ENCODE measurements around the gene NAT16. TPM values are rescaled to one million over a fixed set of nuclear protein-coding genes. Genes with fewer than 3 reads are reported as not detected.

Gene NAT16
- total and polyA plus RNA-seq, 2 of the 4 experiments (the other 2 are of a cell fraction), result 0.05 TPM; not detected in 1

DNA sequence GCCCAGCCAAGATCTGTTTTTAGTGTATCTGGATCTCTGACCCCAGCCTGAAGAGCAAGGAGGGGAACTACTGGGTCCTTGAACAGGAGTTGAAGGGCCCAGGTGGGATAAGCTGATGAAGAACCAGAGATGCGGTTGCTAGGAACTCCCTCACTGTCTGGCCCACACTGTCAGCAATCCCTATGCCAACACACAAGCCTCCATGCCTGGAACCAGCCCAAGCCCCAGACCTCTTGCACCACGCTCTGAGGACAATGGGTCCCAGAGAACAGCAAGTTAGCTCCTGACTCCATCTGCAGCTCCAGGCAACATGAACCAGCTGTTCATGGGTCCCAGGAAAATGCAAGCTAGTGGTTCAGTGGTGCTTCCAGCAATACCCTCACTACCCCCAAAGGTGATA lies 2.4 kb downstream of the NAT16 start:
- Histone ChIP-seq H3K9me1 (ENCODE audit: insufficient read depth, low read length) (no peaks in the 10 kb centered on the region), H2AK9ac (replicated peaks; ENCODE audit: low read depth, low read length, poor library complexity) (no peak overlapping the region), H3K4me3 (ENCODE audit: insufficient read depth, low read depth, low read length) (no peak overlapping the region), H3K27ac (ENCODE audit: insufficient read depth, low read length) (no peak overlapping the region), H4K5ac (ENCODE audit: low read depth, low read length) (no peak overlapping the region), H4K8ac (ENCODE audit: low read depth in 2 of 2, low read length in 2 of 2) (no peak overlapping the region), H2BK120ac (ENCODE audit: low read depth, low read length) (no peak overlapping the region), H4K91ac (ENCODE audit: insufficient read depth, low read depth, low read length) (no peak overlapping the region), H3K4ac (ENCODE audit: low read depth, low read length) (no peak overlapping the region), H3K14ac (replicated peaks; ENCODE audit: low read depth, low read length) (no peak overlapping the region), H3K27me3 (ENCODE audit: control insufficient read depth, insufficient read depth, low read length) (peaks cover 75% of the 10 kb centered on the region), H3K9me3 (ENCODE audit: control insufficient read depth, insufficient read depth, low read length) (peaks cover 4% of the 10 kb centered on the region; the same call in 1 of the 2 replicates), H2AFZ (replicated peaks; ENCODE audit: low read length, poor library complexity) (peak overlapping the region; percentile 3), H2AK5ac (ENCODE audit: low read depth, low read length) (no peak overlapping the region), H2BK20ac (ENCODE audit: low read depth, low read length) (no peak overlapping the region), H3K9ac (ENCODE audit: low read depth, low read length) (no peak overlapping the region), H2BK5ac (ENCODE audit: low read depth, low read length, poor library complexity, severe bottlenecking) (no peak overlapping the region), H2BK15ac (ENCODE audit: low read depth, low read length) (no peak overlapping the region), H3K36me3 (ENCODE audit: control insufficient read depth, insufficient read depth, low read length) (no peaks in the 10 kb centered on the region), H3K4me2 (ENCODE audit: low read depth, low read length) (no peak overlapping the region), H3K56ac (ENCODE audit: extremely low read depth, insufficient read depth, low read length) (no peak overlapping the region), H4K20me1 (ENCODE audit: insufficient read depth, low read length) (no peaks in the 10 kb centered on the region; the same call in 1 of the 2 replicates), H3K79me1 (ENCODE audit: low read depth in 1 of 2, low read length in 2 of 2) (no peaks in the 10 kb centered on the region), H3K23ac (ENCODE audit: low read depth, low read length) (no peak overlapping the region; the same call in 1 of the 2 replicates), H3K18ac (ENCODE audit: low read depth, low read length) (no peak overlapping the region), H3K4me1 (ENCODE audit: control insufficient read depth, insufficient read depth, low read length) (no peaks in the 10 kb centered on the region; the same call in 1 of the 2 replicates)
- DNase-seq (no peak), ATAC-seq (ENCODE audit: low read depth) (no peak)
- intact Hi-C loops (cut with micrococcal nuclease), result no loop called here
- ChIA-PET CTCF (interaction anchor here (1.6 kb wide), 2 partner anchors 15 to 34 kb away, joined by 3 to 5 read pairs; no protein-coding TSS in a partner anchor), POLR2A (ENCODE audit: unreplicated experiment) (no interaction called here)
- no TSS peak for BruUV-seq (replicated peaks)
- WGBS, 2 experiments (ENCODE audit: extremely low coverage in 2 of 2, insufficient read length in 1 of 2), result no CpG with 5 or more reads among the region's 2 CpGs
- dilution Hi-C loops (cut with HindIII; ENCODE audit: low sequenced_read_pairs, unreplicated experiment), result no loop called here
- no peak for TF ChIP-seq POLR2A (IDR thresholded peaks at IDR 0.05; ENCODE audit: low read depth, low read length)
- no peak for TF ChIP-seq CTCF (conservative IDR thresholded peaks at IDR 0.05; ENCODE audit: low read depth, low read length)
- TF ChIP-seq, protein P1, sequence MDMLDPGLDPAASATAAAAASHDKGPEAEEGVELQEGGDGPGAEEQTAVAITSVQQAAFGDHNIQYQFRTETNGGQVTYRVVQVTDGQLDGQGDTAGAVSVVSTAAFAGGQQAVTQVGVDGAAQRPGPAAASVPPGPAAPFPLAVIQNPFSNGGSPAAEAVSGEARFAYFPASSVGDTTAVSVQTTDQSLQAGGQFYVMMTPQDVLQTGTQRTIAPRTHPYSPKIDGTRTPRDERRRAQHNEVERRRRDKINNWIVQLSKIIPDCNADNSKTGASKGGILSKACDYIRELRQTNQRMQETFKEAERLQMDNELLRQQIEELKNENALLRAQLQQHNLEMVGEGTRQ (IDR thresholded peaks at IDR 0.05; ENCODE audit: low read depth, low read length), result no peak
- no peak for TF ChIP-seq RFX5 (IDR thresholded peaks at IDR 0.05; ENCODE audit: low read depth, low read length)
- no peak for TF ChIP-seq RCOR1 (IDR thresholded peaks at IDR 0.05; ENCODE audit: insufficient replicate concordance, low read length)
- no peak for TF ChIP-seq BHLHE40 (IDR thresholded peaks at IDR 0.05; ENCODE audit: low read depth, low read length)
- no peak for TF ChIP-seq MXI1 (IDR thresholded peaks at IDR 0.05; ENCODE audit: borderline replicate concordance, low read depth, low read length)
- in situ Hi-C loops (cut with MboI; ENCODE audit: low sequenced_read_pairs), result no loop called here
